H1 (cell line): Measurements from ENCODE around the gene CCDC107. TPM values are rescaled to one million over a fixed set of nuclear protein-coding genes. Genes with fewer than 3 reads are reported as not detected.

Experiments used
- BRCA1 ChIP-seq: IDR thresholded peaks from 2 replicates; pipeline ENCODE4 v1.6.1; 2012; ENCODE audit warnings: low read depth, low read length, improper control_type of control experiment
- CHD2 ChIP-seq: IDR thresholded peaks from 2 replicates; pipeline ENCODE4 v1.6.1; 2012; ENCODE audit warnings: low read length, improper control_type of control experiment
- CREB1 ChIP-seq: IDR thresholded peaks from 2 replicates; pipeline ENCODE4 v1.6.1; 2012; ENCODE audit warnings: inconsistent platforms
- RXRA ChIP-seq: IDR thresholded peaks from 2 replicates; pipeline ENCODE4 v1.6.1; 2011; ENCODE audit warnings: low read depth, mild to moderate bottlenecking, low read length, moderate library complexity; ENCODE audit not compliant: insufficient read depth
- SP4 ChIP-seq: IDR thresholded peaks from 2 replicates; pipeline ENCODE4 v1.6.1; 2012; ENCODE audit warnings: low read length, inconsistent platforms
- TBP ChIP-seq: IDR thresholded peaks from 2 replicates; pipeline ENCODE4 v1.6.1; 2011; ENCODE audit warnings: low read depth, low read length, improper control_type of control experiment
- YY1 ChIP-seq: IDR thresholded peaks from 2 replicates; pipeline ENCODE4 v1.6.1; 2011; ENCODE audit warnings: low read depth, mild to moderate bottlenecking, low read length
- polyA plus RNA-seq, 7 experiments: library from polyadenylated mRNA; depleted of rRNA in 3 of 7; stranded (reverse) in 5 of 7; unstranded in 2 of 7; fragments of >200 nt in 5 of 7; fragments of 200-250 nt in 2 of 7; gene quantifications; 1 replicate in 5 of 7; 2 replicates in 1 of 7; 4 replicates in 1 of 7; pipeline versions ENCODE4 v1.2.1 to v1.2.3, GENCODE V29; 2011 to 2013; ENCODE audit warnings: missing spikeins in 2 of 7, mixed read lengths in 2 of 7
- total RNA-seq: library from RNA; stranded (reverse); fragmentation: NEBNext Ultra II Directional; extraction: Animal tissue kit (Norgen Biotek cat#: 25700); gene quantifications from 2 replicates; pipeline ENCODE4 v1.2.1, GENCODE V29; 2021

The CCDC107 gene
- total and polyA plus RNA-seq, 2 of the 8 experiments (the other 6 are each of a cell fraction or from before 2014, with no cell fraction given): 8.2 to 9.0 TPM

DNA sequence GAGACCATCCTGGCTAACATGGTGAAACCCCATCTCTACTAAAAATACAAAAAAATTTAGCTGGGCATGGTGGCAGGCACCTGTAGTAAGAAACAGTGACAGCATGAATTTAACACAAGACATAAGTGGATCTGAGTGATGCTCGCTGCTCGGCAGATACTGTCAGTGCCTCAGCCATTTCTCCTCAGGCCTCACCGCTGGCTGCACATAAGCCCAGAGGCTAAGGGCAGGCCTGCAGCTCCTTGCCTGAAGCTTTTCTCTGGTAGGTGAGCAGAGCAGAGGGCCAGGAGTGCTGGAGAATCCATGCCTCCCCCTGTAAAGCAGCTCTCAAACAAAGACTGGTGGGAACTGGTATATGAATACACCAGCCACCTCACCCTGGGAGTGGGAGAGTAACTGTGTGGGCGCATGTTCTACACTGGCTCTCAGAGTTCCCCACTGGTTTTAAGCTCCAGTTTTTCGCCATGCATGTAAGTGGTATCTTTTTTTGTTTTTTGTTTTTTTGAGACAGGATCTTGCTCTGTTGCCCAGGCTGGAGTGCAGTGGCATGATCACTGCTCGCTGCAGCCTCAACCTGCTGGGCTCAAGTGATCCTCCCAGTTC, 29.6 kb upstream of the CCDC107 start (continued):
- TF ChIP-seq BRCA1 (no peak), YY1 (no peak), TBP (no peak), CHD2 (no peak), CREB1 (no peak), RXRA (no peak), SP4 (no peak)
